GM12864 (cell line): ENCODE measurements around the gene MGRN1.

ENCODE experiments used
- DNase-seq: peaks from one replicate; pipeline ENCODE4 v3.0.0-alpha.2; 2011; ENCODE audit warnings: low read depth
- H3K4me3 ChIP-seq: 2 replicates; pipeline ENCODE4 v1.5.1; 2011; ENCODE audit warnings: mild to moderate bottlenecking, low read depth, low read length, control low read depth
- TF ChIP-seq, protein P1 (sequence below): IDR thresholded peaks from 2 replicates; pipeline ENCODE4 v1.5.1; 2011; ENCODE audit warnings: low read depth, mild to moderate bottlenecking, moderate library complexity, low read length, control low read depth, inconsistent platforms; ENCODE audit errors: missing control alignments

Gene MGRN1

DNA sequence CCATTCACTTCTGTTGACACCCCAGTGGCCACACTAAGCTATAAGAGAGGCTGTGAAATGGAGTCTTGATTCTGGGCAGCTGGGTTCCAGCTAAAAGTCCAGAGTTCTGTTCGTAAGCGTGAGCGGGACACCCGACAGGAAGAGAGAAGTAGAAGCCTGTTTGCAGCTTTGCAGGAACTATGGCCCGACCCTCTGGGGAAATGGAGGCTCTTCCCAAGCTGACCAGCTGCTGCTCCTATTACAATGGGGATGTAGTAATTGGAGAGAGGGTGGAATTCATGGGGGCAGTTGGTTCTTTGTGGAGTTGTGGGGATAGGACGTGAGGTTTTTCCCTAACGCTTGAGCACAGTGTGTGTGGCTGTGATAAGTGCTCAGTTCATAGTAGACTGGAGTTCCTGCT, 38.3 kb upstream of the MGRN1 start:
- no peak overlapping the region for H3K4me3 ChIP-seq
- DNase-seq: no peak
- TF ChIP-seq, protein P1, sequence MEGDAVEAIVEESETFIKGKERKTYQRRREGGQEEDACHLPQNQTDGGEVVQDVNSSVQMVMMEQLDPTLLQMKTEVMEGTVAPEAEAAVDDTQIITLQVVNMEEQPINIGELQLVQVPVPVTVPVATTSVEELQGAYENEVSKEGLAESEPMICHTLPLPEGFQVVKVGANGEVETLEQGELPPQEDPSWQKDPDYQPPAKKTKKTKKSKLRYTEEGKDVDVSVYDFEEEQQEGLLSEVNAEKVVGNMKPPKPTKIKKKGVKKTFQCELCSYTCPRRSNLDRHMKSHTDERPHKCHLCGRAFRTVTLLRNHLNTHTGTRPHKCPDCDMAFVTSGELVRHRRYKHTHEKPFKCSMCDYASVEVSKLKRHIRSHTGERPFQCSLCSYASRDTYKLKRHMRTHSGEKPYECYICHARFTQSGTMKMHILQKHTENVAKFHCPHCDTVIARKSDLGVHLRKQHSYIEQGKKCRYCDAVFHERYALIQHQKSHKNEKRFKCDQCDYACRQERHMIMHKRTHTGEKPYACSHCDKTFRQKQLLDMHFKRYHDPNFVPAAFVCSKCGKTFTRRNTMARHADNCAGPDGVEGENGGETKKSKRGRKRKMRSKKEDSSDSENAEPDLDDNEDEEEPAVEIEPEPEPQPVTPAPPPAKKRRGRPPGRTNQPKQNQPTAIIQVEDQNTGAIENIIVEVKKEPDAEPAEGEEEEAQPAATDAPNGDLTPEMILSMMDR: no peak

DNA sequence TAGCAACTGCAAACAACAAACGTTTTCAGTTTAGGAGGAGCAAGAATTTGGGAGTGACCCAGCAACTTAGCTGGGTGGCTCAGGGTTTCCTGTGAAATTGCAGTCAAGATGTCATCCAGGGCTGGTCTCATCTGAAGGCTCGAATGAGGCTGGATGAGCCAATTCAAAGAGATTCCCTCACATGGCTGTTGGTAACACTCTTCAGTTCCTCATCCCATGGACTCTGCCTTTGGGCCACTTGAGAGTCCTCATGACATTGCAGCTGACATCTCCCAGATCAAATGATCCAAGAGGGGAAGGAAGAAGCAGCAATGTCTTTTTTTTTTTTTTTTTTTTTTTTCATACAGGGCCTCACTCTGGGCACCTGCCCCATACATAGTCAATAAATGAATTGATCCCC, 36.2 kb upstream of the MGRN1 start:
- no peak for DNase-seq
- H3K4me3 ChIP-seq: no peak overlapping the region
- TF ChIP-seq, protein P1: no peak

DNA sequence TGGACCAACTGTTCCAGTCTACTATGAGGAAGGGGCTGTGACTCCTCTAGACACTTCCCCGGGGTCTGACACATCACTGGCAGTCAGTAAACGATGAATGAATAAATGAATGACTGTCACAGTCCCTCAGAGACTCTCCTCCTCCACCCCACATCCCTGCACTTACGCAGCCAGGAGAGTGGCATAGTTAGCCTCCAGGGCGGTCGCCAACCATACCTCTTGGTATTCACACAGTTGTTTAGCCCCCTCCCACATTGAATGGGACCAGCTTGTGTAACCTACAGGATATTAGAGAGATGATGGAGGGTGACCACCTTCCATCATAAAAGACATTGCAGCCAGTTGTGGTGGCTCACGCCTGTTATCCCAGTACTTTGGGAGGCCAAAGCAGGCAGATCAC, 35.7 kb upstream of the MGRN1 start:
- TF ChIP-seq, protein P1: no peak
- H3K4me3 ChIP-seq: no peak overlapping the region
- no peak for DNase-seq

DNA sequence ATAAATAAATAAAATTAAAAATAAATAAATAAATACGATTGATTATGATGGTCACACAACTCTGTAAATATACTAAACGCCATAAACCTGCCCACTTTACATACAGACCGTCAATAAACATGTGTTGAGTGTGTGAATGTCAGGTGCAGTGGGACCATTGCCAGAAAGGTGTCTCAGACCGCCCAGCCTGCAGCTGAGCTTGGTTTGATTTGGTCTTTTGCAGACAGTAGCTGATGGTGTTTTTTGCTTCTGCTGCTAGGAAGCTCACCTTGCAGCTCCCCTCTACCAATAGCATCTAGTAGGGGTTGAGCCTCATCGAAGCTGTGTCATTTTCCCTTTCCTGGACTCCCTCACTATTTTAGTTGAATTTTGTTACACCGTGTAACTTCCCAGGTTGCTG, 33.4 kb upstream of the MGRN1 start:
- H3K4me3 ChIP-seq: no peak overlapping the region
- TF ChIP-seq, protein P1: no peak
- DNase-seq: no peak

DNA sequence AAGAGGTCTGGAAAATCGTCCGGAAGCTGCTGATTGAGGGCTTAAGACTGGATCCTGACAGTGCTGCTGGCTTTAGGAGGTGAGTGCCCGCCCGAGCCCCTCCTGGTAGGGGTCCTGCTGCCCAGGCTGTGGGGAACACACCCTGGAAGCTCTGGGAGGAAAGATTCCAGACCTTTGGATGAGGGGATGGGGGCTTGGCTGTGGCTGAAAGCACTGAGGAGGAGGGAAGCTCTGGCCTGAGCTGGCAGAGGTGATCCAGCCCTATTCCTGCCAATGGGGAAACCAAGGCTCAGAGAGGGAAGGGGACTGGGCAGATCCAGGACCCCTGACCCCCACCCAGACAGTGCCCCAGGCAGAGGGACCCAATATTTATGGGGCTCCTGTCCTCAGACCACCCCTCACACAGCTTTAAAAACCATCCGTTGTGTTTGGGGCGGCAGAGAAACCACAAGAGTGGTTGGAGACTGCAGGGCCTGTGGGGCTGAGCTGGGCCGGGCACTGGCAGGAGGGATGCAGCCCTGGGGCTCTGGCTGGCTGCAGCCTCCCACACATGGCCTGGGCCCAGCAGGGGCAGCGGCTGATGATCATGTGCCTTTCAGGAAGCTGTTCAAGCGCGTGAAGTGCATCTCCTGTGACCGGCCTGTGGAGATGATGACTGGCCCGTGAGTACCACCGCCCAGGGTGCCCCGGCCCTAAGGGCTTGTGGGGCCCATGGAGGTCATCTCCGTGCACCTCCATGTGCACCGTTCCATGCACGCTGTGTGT, 32.7 kb upstream of the MGRN1 start:
- DNase-seq: no peak
- TF ChIP-seq, protein P1: no peak

DNA sequence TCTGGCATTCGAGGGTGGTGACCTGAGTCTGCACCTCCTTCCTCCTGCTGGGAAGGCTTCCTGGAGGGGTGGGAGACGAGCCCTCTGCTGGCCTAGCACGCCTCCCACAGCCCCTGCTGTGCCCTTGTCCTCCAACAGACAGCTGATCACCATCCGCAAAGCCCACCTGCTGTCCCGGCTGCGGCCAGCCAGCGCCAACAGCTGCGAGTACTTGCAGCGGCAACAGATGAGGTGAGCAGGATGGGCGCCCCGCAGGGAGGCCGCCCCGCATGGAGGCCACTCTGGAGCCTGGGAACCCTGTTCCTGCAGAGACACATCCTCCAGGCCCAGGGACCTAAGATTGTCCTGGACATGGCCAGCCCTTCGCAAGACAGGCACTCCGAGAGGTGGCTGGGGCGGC, 31.5 kb upstream of the MGRN1 start:
- TF ChIP-seq, protein P1: no peak
- DNase-seq: no peak
- no peak overlapping the region for H3K4me3 ChIP-seq

More for the DNA sequence above, 32.7 kb upstream of the MGRN1 start:
- H3K4me3 ChIP-seq: no peak overlapping the region
